ENCODE data around the gene SLC35E1.

DNA sequence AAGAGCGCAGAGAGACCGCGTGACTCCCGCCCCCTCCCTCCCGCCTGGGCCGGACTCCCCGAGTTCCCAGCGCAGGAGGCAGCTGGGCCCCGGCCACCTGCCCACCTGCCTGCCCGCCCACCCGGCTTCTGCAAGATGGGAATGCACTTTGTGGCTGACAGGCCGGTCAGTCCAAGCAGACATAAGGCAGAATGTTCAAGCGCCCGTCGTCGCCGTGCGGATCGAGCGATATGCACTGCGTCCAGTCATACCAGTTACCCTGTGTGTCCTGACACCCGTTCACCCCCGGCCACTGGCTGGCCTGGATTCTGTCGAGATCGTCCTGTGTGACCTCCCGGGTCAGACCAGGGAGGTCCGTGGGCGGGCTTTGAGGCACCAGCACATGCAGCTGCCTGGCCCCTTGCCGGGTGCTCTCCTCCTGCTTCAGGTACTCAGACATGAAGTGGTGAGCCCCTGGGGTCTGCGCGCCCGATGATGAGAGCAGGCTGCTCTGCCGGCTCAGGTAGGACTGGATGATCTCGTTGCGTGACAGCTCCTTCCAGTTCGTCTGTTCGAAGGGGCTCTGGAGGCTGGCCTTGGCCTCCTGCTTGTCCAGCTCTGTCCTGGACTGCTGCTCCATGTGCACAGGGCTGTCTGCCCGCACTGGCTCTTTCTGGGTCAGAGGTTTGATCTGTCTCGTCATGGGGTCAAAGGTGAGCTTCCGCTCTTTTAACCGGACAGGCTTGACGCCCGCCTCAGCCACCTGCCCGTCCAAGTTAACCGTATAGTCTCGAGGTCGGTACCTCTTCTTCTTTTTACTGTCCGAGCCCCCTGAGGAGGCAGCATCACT is 3.9 kb upstream of the SLC35E1 start:
- TF ChIP-seq CTCF (IDR thresholded peaks at IDR 0.05) (no peak), POLR2AphosphoS5 (IDR thresholded peaks at IDR 0.05) (no peak)

Data from breast epithelium (tissue), 3 donors.